Common myeloid progenitor, CD34-positive (primary cell): ENCODE measurements around the gene SHISA5.
A peak's percentile ranks its signal among the peaks of the same experiment; 100 is the strongest.

Source experiments
- CTCF ChIA-PET: fragments of 350-600 bp; sonication (Branson Sonifier 250); formaldehyde crosslinking; loops from one replicate; lab custom pipeline; 2021; ENCODE audit warnings: antibody characterized with exemption; lab: Charles Lee
- POLR2A ChIA-PET: fragments of 350-600 bp; sonication (Branson Sonifier 250); formaldehyde crosslinking; loops from one replicate; lab custom pipeline; 2021; ENCODE audit warnings: antibody characterized with exemption; lab: Charles Lee
- DNase-seq, 3 donors: peaks; one replicate each; pipeline versions ENCODE4 v3.0.0 to v3.0.0-alpha.2; 2013
- H3K27ac ChIP-seq, 2 experiments: 1 replicate in 1 of 2; 2 replicates in 1 of 2; pipeline ENCODE4 v1.7.0; 2013; ENCODE audit warnings: inconsistent platforms in 2 of 2, low read length in 2 of 2, mild to moderate bottlenecking in 2 of 2, low read depth in 1 of 2, moderate library complexity in 1 of 2; ENCODE audit not compliant: severe bottlenecking in 2 of 2, insufficient read depth in 1 of 2, poor library complexity in 1 of 2
- H3K27me3 ChIP-seq, 5 experiments: replicated peaks in 2 of 5; 1 replicate in 3 of 5; 2 replicates in 2 of 5; pipeline versions ENCODE4 v1.6.1 to v1.7.0; 2013; ENCODE audit warnings: low read length in 4 of 5, mild to moderate bottlenecking in 2 of 5, moderate library complexity in 2 of 5, inconsistent platforms in 1 of 5; ENCODE audit not compliant: insufficient read depth in 5 of 5, control insufficient read depth in 4 of 5
- H3K36me3 ChIP-seq, 4 experiments: 1 replicate in 2 of 4; 2 replicates in 2 of 4; pipeline versions ENCODE4 v1.6.1 to v1.7.0; 2013; ENCODE audit warnings: low read length in 3 of 4, control low read depth in 1 of 4, mild to moderate bottlenecking in 1 of 4; ENCODE audit not compliant: control insufficient read depth in 4 of 4, insufficient read depth in 4 of 4
- H3K4me1 ChIP-seq, 4 experiments: 1 replicate in 3 of 4; 2 replicates in 1 of 4; pipeline versions ENCODE4 v1.6.1 to v1.7.1; 2013; ENCODE audit warnings: low read length in 3 of 4, mild to moderate bottlenecking in 3 of 4, control low read depth in 1 of 4, inconsistent platforms in 1 of 4, moderate library complexity in 1 of 4; ENCODE audit not compliant: control insufficient read depth in 4 of 4, insufficient read depth in 4 of 4; ENCODE audit errors: control extremely low read depth in 1 of 4
- H3K4me3 ChIP-seq, 7 experiments: 1 replicate in 4 of 7; 2 replicates in 3 of 7; pipeline versions ENCODE4 v1.5.1 to v1.7.0; 2013; ENCODE audit warnings: mild to moderate bottlenecking in 7 of 7, low read length in 6 of 7, moderate library complexity in 6 of 7, inconsistent platforms in 2 of 7, low read depth in 2 of 7, control low read depth in 1 of 7; ENCODE audit not compliant: insufficient read depth in 4 of 7, control insufficient read depth in 1 of 7; ENCODE audit errors: extremely low read depth in 1 of 7
- H3K9me3 ChIP-seq, 5 experiments: 1 replicate in 4 of 5; 2 replicates in 1 of 5; pipeline versions ENCODE4 v1.6.1 to v1.7.1; 2013; ENCODE audit warnings: low read length in 4 of 5, mild to moderate bottlenecking in 2 of 5, inconsistent platforms in 1 of 5, low read depth in 1 of 5, moderate library complexity in 1 of 5; ENCODE audit not compliant: control insufficient read depth in 4 of 5, insufficient read depth in 2 of 5; ENCODE audit errors: control extremely low read depth in 1 of 5
- WGBS: methylation state at CpG from one replicate; pipeline ENCODE4 v1.1.5; 2013; ENCODE audit not compliant: insufficient coverage; 5-methylcytosine and 5-hydroxymethylcytosine counted together

The SHISA5 gene

GRCh38 chr3:48524970-48525369 is 21.0 kb upstream of the SHISA5 start:
- ChIA-PET POLR2A (interaction anchor here (0.6 kb wide), 1 partner anchor 275 kb away, joined by 3 read pairs; no protein-coding TSS in a partner anchor), CTCF (interaction anchor here (1.4 kb wide), 1 partner anchor 15 kb away, joined by 3 read pairs; no protein-coding TSS in a partner anchor)
- no peaks in the 10 kb centered on the region for H3K9me3 ChIP-seq
- no peak overlapping the region for H3K27ac ChIP-seq
- peaks cover 0 to 40% (median 0%) of the 10 kb centered on the region in 4 experiments for H3K4me1 ChIP-seq
- WGBS = 90% methylated on average over 6 of the region's 9 CpGs
- no peaks in the 10 kb centered on the region for H3K27me3 ChIP-seq
- H3K4me3 ChIP-seq = no peak overlapping the region
- no peak for DNase-seq
- H3K36me3 ChIP-seq = peaks cover 0 to 4% (median 2%) of the 10 kb centered on the region in 4 experiments

- ChIA-PET POLR2A (no interaction called here), CTCF (no interaction called here)
- Histone ChIP-seq H3K9me3 (no peaks in the 10 kb centered on the region), H3K27me3 (no peaks in the 10 kb centered on the region), H3K27ac (no peak overlapping the region), H3K36me3 (peaks cover 1 to 4% (median 3%) of the 10 kb centered on the region in 4 experiments), H3K4me3 (no peak overlapping the region), H3K4me1 (peaks cover 0 to 53% (median 16%) of the 10 kb centered on the region in 4 experiments)
- WGBS = 100% methylated on average over 5 of the region's 6 CpGs
- DNase-seq = no peak
Measured at GRCh38 chr3:48521635-48522034, 17.7 kb upstream of the SHISA5 start.

- Histone ChIP-seq H3K27ac (no peak overlapping the region), H3K4me1 (peaks cover 0 to 57% (median 18%) of the 10 kb centered on the region in 4 experiments), H3K27me3 (no peaks in the 10 kb centered on the region), H3K4me3 (no peak overlapping the region), H3K9me3 (no peaks in the 10 kb centered on the region), H3K36me3 (peaks cover 0 to 4% (median 3%) of the 10 kb centered on the region in 4 experiments)
- DNase-seq = no peak
- CTCF ChIA-PET = interaction anchor here (0.6 to 2.7 kb wide), 4 partner anchors 10 to 40 kb away, joined by 3 to 10 read pairs (median 4); no protein-coding TSS in a partner anchor
- POLR2A ChIA-PET = interaction anchor here (0.9 kb wide), 1 partner anchor 79 kb away, joined by 3 read pairs; the partner anchor contains the start of genes CCDC51 and TMA7
- over 99% methylated on average over 9 of the region's 9 CpGs for WGBS
Measured at GRCh38 chr3:48519277-48519643, 15.3 kb upstream of the SHISA5 start.

GRCh38 chr3:48518638-48519276 is 14.8 kb upstream of the SHISA5 start:
- Histone ChIP-seq H3K27me3 (no peaks in the 10 kb centered on the region), H3K27ac (no peak overlapping the region), H3K4me3 (peak overlapping the region in 1 of 7 experiments; percentile 19), H3K4me1 (peaks cover 0 to 52% (median 18%) of the 10 kb centered on the region in 4 experiments), H3K36me3 (peaks cover 0 to 4% (median 1%) of the 10 kb centered on the region in 4 experiments), H3K9me3 (no peaks in the 10 kb centered on the region)
- peak in 2 of 3 donors; percentile 70 to 80 for DNase-seq
- ChIA-PET POLR2A (interaction anchor here (0.9 kb wide), 1 partner anchor 78 kb away, joined by 3 read pairs; the partner anchor contains the start of genes CCDC51 and TMA7), CTCF (interaction anchor here (1.2 to 2.7 kb wide), 3 partner anchors 10 to 39 kb away, joined by 3 to 10 read pairs (median 3); no protein-coding TSS in a partner anchor)
- WGBS = 88% methylated on average over 7 of the region's 12 CpGs

DNA sequence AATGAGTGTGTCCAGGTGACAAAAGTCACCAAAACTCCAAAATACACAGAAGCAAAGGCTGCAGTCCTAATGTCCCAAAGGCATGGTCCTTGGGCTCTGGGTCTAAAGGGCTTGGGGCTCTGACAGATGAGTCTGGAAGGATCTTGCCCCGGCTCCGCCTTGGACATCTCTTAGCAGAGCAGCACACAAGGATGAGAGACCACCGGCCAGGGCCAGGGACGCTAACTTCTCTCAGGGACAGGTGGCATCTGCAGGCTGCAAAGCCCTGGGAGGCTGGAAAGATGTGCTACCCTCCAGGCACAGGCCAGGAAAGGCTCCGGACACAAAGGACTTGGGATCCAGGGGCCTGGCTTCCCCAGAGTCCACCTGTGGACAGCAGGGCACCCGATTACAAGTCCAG is 14.1 kb upstream of the SHISA5 start:
- 98% methylated on average over 5 of the region's 6 CpGs for WGBS
- H3K4me3 ChIP-seq = no peak overlapping the region
- CTCF ChIA-PET = no interaction called here
- H3K9me3 ChIP-seq = no peaks in the 10 kb centered on the region
- H3K27me3 ChIP-seq = no peaks in the 10 kb centered on the region
- no peak overlapping the region for H3K27ac ChIP-seq
- POLR2A ChIA-PET = no interaction called here
- H3K4me1 ChIP-seq = peaks cover 0 to 46% (median 18%) of the 10 kb centered on the region in 4 experiments
- H3K36me3 ChIP-seq = peaks cover 0 to 4% (median 1%) of the 10 kb centered on the region in 4 experiments
- DNase-seq = no peak

- DNase-seq = no peak
- H3K27ac ChIP-seq = no peak overlapping the region
- H3K4me1 ChIP-seq = peaks cover 0 to 46% (median 18%) of the 10 kb centered on the region in 4 experiments
Measured at GRCh38 chr3:48516571-48516970, 12.6 kb upstream of the SHISA5 start.

More at GRCh38 chr3:48516571-48516970, 12.6 kb upstream of the SHISA5 start:
- POLR2A ChIA-PET = no interaction called here
- CTCF ChIA-PET = no interaction called here
- Histone ChIP-seq H3K36me3 (peaks cover 0 to 3% (median 1%) of the 10 kb centered on the region in 4 experiments), H3K4me3 (no peak overlapping the region), H3K27me3 (no peaks in the 10 kb centered on the region), H3K9me3 (no peaks in the 10 kb centered on the region)
- WGBS = 95% methylated on average over 7 of the region's 8 CpGs
